Trophoblast cell (in vitro differentiated cells and primary cell): ENCODE measurements around the gene ARAP1.
A peak's percentile ranks its signal among the peaks of the same experiment; 100 is the strongest.

Source experiments
- DNase-seq, 2 donors: peaks; one replicate each; pipeline ENCODE4 v3.0.0-alpha.2; 2016
- H2AFZ ChIP-seq: 2 replicates; pipeline ENCODE4 v1.6.1; 2013; ENCODE audit warnings: low read length, moderate library complexity, mild to moderate bottlenecking; ENCODE audit not compliant: insufficient read depth, poor library complexity
- H2AK5ac ChIP-seq: 2 replicates; pipeline ENCODE4 v1.6.1; 2013; ENCODE audit warnings: mild to moderate bottlenecking, low read length
- H2BK120ac ChIP-seq: 2 replicates; pipeline ENCODE4 v1.6.1; 2013; ENCODE audit warnings: low read length, mild to moderate bottlenecking, moderate library complexity; ENCODE audit not compliant: insufficient read depth, poor library complexity
- H2BK12ac ChIP-seq: 2 replicates; pipeline ENCODE4 v1.6.1; 2013; ENCODE audit warnings: mild to moderate bottlenecking, low read length, moderate library complexity
- H2BK5ac ChIP-seq: 2 replicates; pipeline ENCODE4 v1.6.1; 2013; ENCODE audit warnings: low read length, low read depth, moderate library complexity, mild to moderate bottlenecking; ENCODE audit not compliant: poor library complexity
- H3K14ac ChIP-seq: 2 replicates; pipeline ENCODE4 v1.6.1; 2013; ENCODE audit warnings: mild to moderate bottlenecking, low read length
- H3K18ac ChIP-seq: 2 replicates; pipeline ENCODE4 v1.6.1; 2013; ENCODE audit warnings: mild to moderate bottlenecking, low read length
- H3K23ac ChIP-seq: 2 replicates; pipeline ENCODE4 v1.6.1; 2013; ENCODE audit warnings: low read length
- H3K27ac ChIP-seq: 2 replicates; pipeline ENCODE4 v1.5.1; 2013; ENCODE audit warnings: low read depth, mild to moderate bottlenecking, inconsistent platforms, low read length, moderate library complexity
- H3K27me3 ChIP-seq: 2 replicates; pipeline ENCODE4 v1.6.1; 2013; ENCODE audit warnings: inconsistent platforms, mild to moderate bottlenecking, low read length, moderate library complexity; ENCODE audit not compliant: insufficient read depth
- H3K36me3 ChIP-seq, 2 experiments: 1 replicate in 1 of 2; 2 replicates in 1 of 2; pipeline ENCODE4 v1.6.1; 2013; ENCODE audit warnings: low read length in 2 of 2, mild to moderate bottlenecking in 2 of 2, moderate library complexity in 1 of 2; ENCODE audit not compliant: insufficient read depth in 2 of 2, control insufficient read depth in 1 of 2
- H3K4ac ChIP-seq: 2 replicates; pipeline ENCODE4 v1.6.1; 2013; ENCODE audit warnings: low read depth, mild to moderate bottlenecking, low read length, moderate library complexity
- H3K4me1 ChIP-seq, 2 experiments: 1 replicate in 1 of 2; 2 replicates in 1 of 2; pipeline ENCODE4 v1.6.1; 2013; ENCODE audit warnings: low read length in 2 of 2, mild to moderate bottlenecking in 2 of 2, moderate library complexity in 1 of 2; ENCODE audit not compliant: insufficient read depth in 2 of 2, control insufficient read depth in 1 of 2
- H3K4me2 ChIP-seq: 2 replicates; pipeline ENCODE4 v1.6.1; 2013; ENCODE audit warnings: inconsistent platforms, mild to moderate bottlenecking, low read length, moderate library complexity
- H3K4me3 ChIP-seq: 2 replicates; pipeline ENCODE4 v1.5.1; 2013; ENCODE audit warnings: mild to moderate bottlenecking, low read depth, low read length, inconsistent platforms
- H3K79me1 ChIP-seq: one replicate; pipeline ENCODE4 v1.6.1; 2013; ENCODE audit warnings: low read length
- H3K79me2 ChIP-seq: 2 replicates; pipeline ENCODE4 v1.6.1; 2013; ENCODE audit warnings: low read length, mild to moderate bottlenecking; ENCODE audit not compliant: control insufficient read depth, insufficient read depth, poor library complexity
- H3K9ac ChIP-seq: 2 replicates; pipeline ENCODE4 v1.6.1; 2013; ENCODE audit warnings: mild to moderate bottlenecking, low read length
- H3K9me3 ChIP-seq: 2 replicates; pipeline ENCODE4 v1.6.1; 2013; ENCODE audit warnings: low read depth, mild to moderate bottlenecking, control low read depth, inconsistent platforms, low read length; ENCODE audit not compliant: insufficient read depth
- H4K12ac ChIP-seq: 2 replicates; pipeline ENCODE4 v1.6.1; 2013; ENCODE audit warnings: low read depth, mild to moderate bottlenecking, low read length, moderate library complexity
- H4K8ac ChIP-seq: 2 replicates; pipeline ENCODE4 v1.6.1; 2013; ENCODE audit warnings: low read depth, mild to moderate bottlenecking, low read length, moderate library complexity
- H4K91ac ChIP-seq: one replicate; pipeline ENCODE4 v1.6.1; 2013; ENCODE audit warnings: low read depth, mild to moderate bottlenecking, low read length, moderate library complexity
- WGBS: extraction: QIAGEN DNeasy Blood & Tissue Kit; methylation state at CpG from one replicate; pipeline ENCODE4 v1.1.7; 2013; ENCODE audit warnings: missing lambda C conversion rate; ENCODE audit not compliant: insufficient read length, insufficient coverage; ENCODE audit errors: extremely low coverage; 5-methylcytosine and 5-hydroxymethylcytosine counted together

ARAP1 gene

GRCh38 chr11:72780296-72781062 is 28.3 kb upstream of the ARAP1 start:
- Histone ChIP-seq H2AK5ac (peak overlapping the region; percentile 3), H3K79me2 (peaks cover 12% of the 10 kb centered on the region), H3K4me2 (peak overlapping the region; percentile 72), H3K18ac (peak overlapping the region; percentile 80), H2BK12ac (peak overlapping the region; percentile 27), H3K4me1 (peaks cover 52 to 60% of the 10 kb centered on the region in 2 experiments), H3K36me3 (peaks cover 4 to 5% of the 10 kb centered on the region in 2 experiments), H3K9me3 (no peaks in the 10 kb centered on the region), H3K79me1 (peaks cover 38% of the 10 kb centered on the region), H3K27ac (peak overlapping the region; percentile 40), H4K8ac (peak overlapping the region; percentile 28), H2BK5ac (peak overlapping the region; percentile 22), H3K27me3 (no peaks in the 10 kb centered on the region), H3K4me3 (peak overlapping the region; percentile 74), H3K14ac (peak overlapping the region; percentile 18), H2BK120ac (peak overlapping the region; percentile 22), H3K9ac (peak overlapping the region; percentile 35), H2AFZ (peak overlapping the region; percentile 19), H4K91ac (peak overlapping the region; percentile 71), H4K12ac (no peak overlapping the region), H3K4ac (peak overlapping the region; percentile 13), H3K23ac (no peak overlapping the region)
- no peak for DNase-seq
- WGBS = no CpG with 5 or more reads among the region's 10 CpGs

GRCh38 chr11:72779495-72780128 is 27.4 kb upstream of the ARAP1 start:
- Histone ChIP-seq H3K79me2 (peaks cover 12% of the 10 kb centered on the region), H3K4ac (peak overlapping the region; percentile 16), H2AFZ (no peak overlapping the region), H3K14ac (peak overlapping the region; percentile 0), H2BK120ac (no peak overlapping the region), H3K4me3 (no peak overlapping the region), H3K27me3 (no peaks in the 10 kb centered on the region), H3K36me3 (peaks cover 4 to 5% of the 10 kb centered on the region in 2 experiments), H4K12ac (no peak overlapping the region), H3K27ac (no peak overlapping the region), H2AK5ac (no peak overlapping the region), H3K9me3 (no peaks in the 10 kb centered on the region), H2BK5ac (no peak overlapping the region), H3K9ac (no peak overlapping the region), H3K23ac (no peak overlapping the region), H3K79me1 (peaks cover 38% of the 10 kb centered on the region), H3K4me2 (peak overlapping the region; percentile 72), H4K91ac (peak overlapping the region; percentile 71), H2BK12ac (no peak overlapping the region), H3K18ac (peak overlapping the region; percentile 80), H4K8ac (no peak overlapping the region), H3K4me1 (peaks cover 58 to 67% of the 10 kb centered on the region in 2 experiments)
- WGBS = no CpG with 5 or more reads among the region's 4 CpGs
- DNase-seq = no peak

GRCh38 chr11:72778535-72779494 is 26.6 kb upstream of the ARAP1 start:
- peak overlapping the region; percentile 24 for H3K18ac ChIP-seq
- peak overlapping the region; percentile 6 for H3K4ac ChIP-seq
- peaks cover 12% of the 10 kb centered on the region for H3K79me2 ChIP-seq
- no peak overlapping the region for H3K23ac ChIP-seq
- H4K91ac ChIP-seq = peak overlapping the region; percentile 24
- peak overlapping the region; percentile 33 for H3K14ac ChIP-seq
- H3K4me1 ChIP-seq = peaks cover 65 to 75% of the 10 kb centered on the region in 2 experiments
- no peak overlapping the region for H2BK120ac ChIP-seq
- H3K79me1 ChIP-seq = peaks cover 38% of the 10 kb centered on the region
- H3K36me3 ChIP-seq = peaks cover 4 to 5% of the 10 kb centered on the region in 2 experiments
- H3K9me3 ChIP-seq = no peaks in the 10 kb centered on the region
- DNase-seq = no peak
- peak overlapping the region; percentile 8 for H4K12ac ChIP-seq
- no peak overlapping the region for H2BK12ac ChIP-seq
- peak overlapping the region; percentile 4 for H4K8ac ChIP-seq
- peak overlapping the region; percentile 52 for H2AK5ac ChIP-seq
- peak overlapping the region; percentile 68 for H3K27ac ChIP-seq
- H3K9ac ChIP-seq = no peak overlapping the region
- no peak overlapping the region for H3K4me2 ChIP-seq
- no peak overlapping the region for H3K4me3 ChIP-seq
- H2AFZ ChIP-seq = no peak overlapping the region
- no CpG with 5 or more reads among the region's 7 CpGs for WGBS
- no peak overlapping the region for H2BK5ac ChIP-seq
- H3K27me3 ChIP-seq = no peaks in the 10 kb centered on the region

- H2AK5ac ChIP-seq = no peak overlapping the region
- H3K27ac ChIP-seq = peak overlapping the region; percentile 68
- no peak overlapping the region for H3K23ac ChIP-seq
- H3K4ac ChIP-seq = no peak overlapping the region
- H3K9ac ChIP-seq = no peak overlapping the region
- no peaks in the 10 kb centered on the region for H3K27me3 ChIP-seq
- H3K18ac ChIP-seq = peak overlapping the region; percentile 76
- peak overlapping the region; percentile 44 for H2BK12ac ChIP-seq
- no peak overlapping the region for H4K12ac ChIP-seq
- H3K9me3 ChIP-seq = no peaks in the 10 kb centered on the region
- peaks cover 4 to 5% of the 10 kb centered on the region in 2 experiments for H3K36me3 ChIP-seq
- peaks cover 70 to 82% of the 10 kb centered on the region in 2 experiments for H3K4me1 ChIP-seq
- peak overlapping the region; percentile 52 for H4K91ac ChIP-seq
- H3K4me2 ChIP-seq = no peak overlapping the region
- peaks cover 38% of the 10 kb centered on the region for H3K79me1 ChIP-seq
- no peak overlapping the region for H4K8ac ChIP-seq
- peak overlapping the region; percentile 26 for H3K14ac ChIP-seq
- H2AFZ ChIP-seq = no peak overlapping the region
- H2BK5ac ChIP-seq = peak overlapping the region; percentile 15
- H3K79me2 ChIP-seq = peaks cover 12% of the 10 kb centered on the region
- peak; percentile 37 to 64 for DNase-seq
- no CpG with 5 or more reads among the region's 5 CpGs for WGBS
- H2BK120ac ChIP-seq = peak overlapping the region; percentile 53
- H3K4me3 ChIP-seq = no peak overlapping the region
These were observed 25.6 kb upstream of the ARAP1 start for GRCh38 chr11:72777755-72778278.
